ENCODE measurements around the gene AGPAT3. TPM values are rescaled to one million over a fixed set of nuclear protein-coding genes. Genes with fewer than 3 reads are reported as not detected.

Gene AGPAT3
- total RNA-seq, 1 donor from 2014 or later, result 7.8 TPM

DNA sequence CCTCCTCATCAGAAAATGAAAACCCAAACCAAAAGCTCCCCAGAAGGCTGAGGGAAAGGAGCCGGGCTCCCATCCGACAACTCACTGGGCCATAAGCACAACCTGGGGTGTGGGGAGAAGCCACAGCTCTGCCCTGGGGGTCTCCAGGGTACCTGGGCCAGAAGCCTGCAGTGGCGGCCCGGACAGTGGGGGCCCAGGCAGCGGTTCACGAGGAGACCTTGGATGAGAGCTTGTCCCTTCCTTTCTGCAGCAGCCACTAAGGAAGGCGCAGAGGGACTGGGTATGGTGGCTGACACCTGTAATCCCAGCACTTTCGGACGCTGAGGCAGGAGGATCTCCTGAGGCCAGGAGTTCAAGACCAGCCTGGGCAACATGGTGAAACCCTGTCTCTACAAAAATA is 129.6 kb downstream of the AGPAT3 start:
- H3F3A ChIP-seq (ENCODE audit: low read depth), result no peaks in the 10 kb centered on the region
- H3K4me3 Mint-ChIP-seq, result no peak overlapping the region

DNA sequence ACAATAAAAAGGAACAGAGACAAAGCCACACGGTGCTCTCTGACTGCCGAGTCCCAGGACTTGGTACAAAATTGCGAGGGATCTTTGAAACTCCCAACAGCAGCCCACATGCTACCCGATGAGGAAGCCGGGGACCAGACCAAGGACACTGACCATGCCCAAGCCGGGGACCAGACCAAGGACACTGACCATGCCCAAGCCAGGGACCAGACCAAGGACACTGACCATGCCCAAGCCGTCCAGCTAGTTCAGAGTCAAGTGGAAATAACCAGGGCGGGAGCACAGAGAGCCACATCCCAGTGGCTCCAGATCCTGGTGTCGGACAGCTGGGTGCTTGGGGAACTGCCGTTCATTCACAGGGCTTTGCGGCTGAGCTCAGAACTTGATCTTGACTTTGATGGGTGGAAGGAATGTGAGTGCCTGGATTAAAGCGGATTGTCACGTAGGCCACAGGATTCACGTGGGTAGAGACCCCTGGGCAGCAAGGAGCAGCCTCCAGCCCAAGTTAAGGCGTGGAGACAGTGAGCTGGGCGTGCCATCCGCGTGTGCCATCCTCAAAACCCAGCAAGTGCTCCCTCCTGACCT is 130.6 kb downstream of the AGPAT3 start:
- Histone ChIP-seq H3K4me2 (no peak overlapping the region), H4K20me1 (ENCODE audit: low read depth) (no peaks in the 10 kb centered on the region), H3K4me3 (no peak overlapping the region), H3F3A (ENCODE audit: low read depth) (no peaks in the 10 kb centered on the region), H3K9me3 (ENCODE audit: low read depth) (no peaks in the 10 kb centered on the region), H3K4me1 (no peaks in the 10 kb centered on the region), H3K27me3 (no peaks in the 10 kb centered on the region), H3K36me3 (no peaks in the 10 kb centered on the region), H3K79me2 (ENCODE audit: low read depth) (no peaks in the 10 kb centered on the region), H2AFZ (replicated peaks) (no peak overlapping the region), H3K9ac (no peak overlapping the region), H3K27ac (no peak overlapping the region)
- no peak overlapping the region for H3K4me3 Mint-ChIP-seq
- no peak overlapping the region for H3K27ac Mint-ChIP-seq
- no peak for TF ChIP-seq EZH2 (IDR thresholded peaks at IDR 0.05)
- TF ChIP-seq, protein P1, sequence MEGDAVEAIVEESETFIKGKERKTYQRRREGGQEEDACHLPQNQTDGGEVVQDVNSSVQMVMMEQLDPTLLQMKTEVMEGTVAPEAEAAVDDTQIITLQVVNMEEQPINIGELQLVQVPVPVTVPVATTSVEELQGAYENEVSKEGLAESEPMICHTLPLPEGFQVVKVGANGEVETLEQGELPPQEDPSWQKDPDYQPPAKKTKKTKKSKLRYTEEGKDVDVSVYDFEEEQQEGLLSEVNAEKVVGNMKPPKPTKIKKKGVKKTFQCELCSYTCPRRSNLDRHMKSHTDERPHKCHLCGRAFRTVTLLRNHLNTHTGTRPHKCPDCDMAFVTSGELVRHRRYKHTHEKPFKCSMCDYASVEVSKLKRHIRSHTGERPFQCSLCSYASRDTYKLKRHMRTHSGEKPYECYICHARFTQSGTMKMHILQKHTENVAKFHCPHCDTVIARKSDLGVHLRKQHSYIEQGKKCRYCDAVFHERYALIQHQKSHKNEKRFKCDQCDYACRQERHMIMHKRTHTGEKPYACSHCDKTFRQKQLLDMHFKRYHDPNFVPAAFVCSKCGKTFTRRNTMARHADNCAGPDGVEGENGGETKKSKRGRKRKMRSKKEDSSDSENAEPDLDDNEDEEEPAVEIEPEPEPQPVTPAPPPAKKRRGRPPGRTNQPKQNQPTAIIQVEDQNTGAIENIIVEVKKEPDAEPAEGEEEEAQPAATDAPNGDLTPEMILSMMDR (IDR thresholded peaks at IDR 0.05), result no peak
- TF ChIP-seq EZH2phosphoT487 (IDR thresholded peaks at IDR 0.05), result no peak
- no peaks in the 10 kb centered on the region for H3K27me3 Mint-ChIP-seq (ENCODE audit: insufficient read depth, low read depth)
- H3K9me3 Mint-ChIP-seq, result no peaks in the 10 kb centered on the region
- H3K4me1 Mint-ChIP-seq, result no peaks in the 10 kb centered on the region
- no peaks in the 10 kb centered on the region for H3K36me3 Mint-ChIP-seq
- no peak for DNase-seq (ENCODE audit: low spot score)

More for the DNA sequence above, 129.6 kb downstream of the AGPAT3 start:
- Histone ChIP-seq H3K9ac (no peak overlapping the region), H3K79me2 (ENCODE audit: low read depth) (no peaks in the 10 kb centered on the region), H3K27ac (no peak overlapping the region), H3K36me3 (no peaks in the 10 kb centered on the region), H3K4me2 (no peak overlapping the region), H3K4me3 (no peak overlapping the region), H4K20me1 (ENCODE audit: low read depth) (no peaks in the 10 kb centered on the region), H2AFZ (replicated peaks) (no peak overlapping the region), H3K4me1 (no peaks in the 10 kb centered on the region), H3K27me3 (no peaks in the 10 kb centered on the region), H3K9me3 (ENCODE audit: low read depth) (no peaks in the 10 kb centered on the region)
- Mint-ChIP-seq H3K27me3 (ENCODE audit: insufficient read depth, low read depth) (no peaks in the 10 kb centered on the region), H3K4me1 (no peaks in the 10 kb centered on the region), H3K27ac (no peak overlapping the region), H3K9me3 (no peaks in the 10 kb centered on the region), H3K36me3 (no peaks in the 10 kb centered on the region)
- no peak for DNase-seq (ENCODE audit: low spot score)
- TF ChIP-seq, protein P1 (IDR thresholded peaks at IDR 0.05), result no peak
- no peak for TF ChIP-seq EZH2 (IDR thresholded peaks at IDR 0.05)
- no peak for TF ChIP-seq EZH2phosphoT487 (IDR thresholded peaks at IDR 0.05)

DNA sequence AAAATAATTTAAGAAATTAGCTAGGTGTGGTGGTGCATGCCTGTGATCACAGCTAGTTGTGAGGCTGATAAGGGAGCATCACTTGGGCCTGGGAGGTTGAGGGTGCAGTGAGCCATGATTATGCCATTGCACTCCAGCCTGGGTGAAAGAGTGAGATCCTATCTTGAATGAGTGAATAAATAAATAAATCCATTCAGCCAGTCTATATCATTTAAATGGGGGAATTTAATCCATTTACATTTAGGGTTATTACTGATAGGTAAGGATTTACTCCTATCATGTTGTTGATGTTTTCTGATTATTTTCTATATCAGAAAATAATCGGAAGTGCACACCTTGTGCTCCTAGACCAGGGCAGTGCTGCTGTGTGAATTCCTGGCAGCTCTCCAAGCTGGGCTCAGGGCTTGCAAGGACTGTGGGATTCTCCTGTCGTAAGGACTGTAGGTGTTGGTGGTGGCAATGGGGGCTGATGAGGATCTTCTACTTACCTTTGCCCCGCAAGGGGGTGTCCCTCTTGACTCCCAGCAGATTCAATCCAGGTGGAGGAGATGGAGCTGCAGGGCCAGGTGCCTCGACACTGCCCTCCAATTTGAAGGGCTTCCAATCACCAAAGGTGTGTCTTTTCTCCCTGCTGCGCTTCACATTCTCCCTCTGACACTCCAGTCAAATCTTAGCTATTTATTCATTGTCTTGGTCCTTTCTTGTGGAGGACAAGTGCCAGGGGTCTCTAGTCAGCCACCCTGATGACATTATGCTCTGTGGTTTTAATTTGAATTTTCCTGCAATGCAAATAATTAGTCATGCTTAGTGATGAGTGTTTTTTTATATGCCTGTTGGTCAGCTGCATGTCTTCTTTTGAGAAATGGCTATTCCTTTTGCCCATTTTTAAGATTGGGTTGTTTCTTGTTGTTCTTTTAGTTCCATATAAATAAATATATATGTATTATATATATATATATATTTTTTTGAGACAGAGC is 133.0 kb downstream of the AGPAT3 start:
- Histone ChIP-seq H3K27ac (no peak overlapping the region), H3K36me3 (no peaks in the 10 kb centered on the region), H3F3A (ENCODE audit: low read depth) (no peaks in the 10 kb centered on the region), H3K4me1 (no peaks in the 10 kb centered on the region), H3K27me3 (no peaks in the 10 kb centered on the region), H2AFZ (replicated peaks) (no peak overlapping the region), H3K9ac (no peak overlapping the region), H3K79me2 (ENCODE audit: low read depth) (no peaks in the 10 kb centered on the region), H4K20me1 (ENCODE audit: low read depth) (no peaks in the 10 kb centered on the region), H3K4me3 (no peak overlapping the region), H3K4me2 (no peak overlapping the region), H3K9me3 (ENCODE audit: low read depth) (no peaks in the 10 kb centered on the region)
- Mint-ChIP-seq H3K36me3 (no peaks in the 10 kb centered on the region), H3K4me3 (no peak overlapping the region), H3K27me3 (ENCODE audit: insufficient read depth, low read depth) (no peaks in the 10 kb centered on the region), H3K9me3 (no peaks in the 10 kb centered on the region), H3K4me1 (no peaks in the 10 kb centered on the region), H3K27ac (no peak overlapping the region)
- TF ChIP-seq EZH2phosphoT487 (IDR thresholded peaks at IDR 0.05), result no peak
- TF ChIP-seq, protein P1 (IDR thresholded peaks at IDR 0.05), result no peak
- TF ChIP-seq EZH2 (IDR thresholded peaks at IDR 0.05), result no peak
- DNase-seq (ENCODE audit: low spot score), result no peak
